PFSK-1 (cell line): ENCODE data around the gene RALGAPA2.

Experiments
- POLR2AphosphoS5 ChIP-seq: IDR thresholded peaks from 2 replicates; pipeline ENCODE4 v1.6.1; 2012; ENCODE audit warnings: low read depth, mild to moderate bottlenecking, control low read depth, low read length, moderate library complexity
- REST ChIP-seq, 2 experiments: IDR thresholded peaks; 2 replicates each; pipeline versions ENCODE4 v1.6.1 to v1.8.0; 2011 to 2012; ENCODE audit warnings: low read depth in 2 of 2, low read length in 2 of 2, control low read depth in 1 of 2, inconsistent platforms in 1 of 2, mild to moderate bottlenecking in 1 of 2, moderate library complexity in 1 of 2; ENCODE audit not compliant: insufficient read depth in 1 of 2
- TAF1 ChIP-seq: IDR thresholded peaks from 2 replicates; pipeline ENCODE4 v1.6.1; 2012; ENCODE audit warnings: low read length, control low read depth, borderline replicate concordance; ENCODE audit not compliant: insufficient read depth

- no peak for TF ChIP-seq TAF1
- no peak for TF ChIP-seq REST (IDR thresholded peaks at IDR 0.05; ENCODE audit: insufficient read depth in 1 of 2, low read depth in 2 of 2, low read length in 2 of 2)
- TF ChIP-seq POLR2AphosphoS5, result no peak
Observed at GRCh38 chr20:20386192-20386591, 326.3 kb downstream of the RALGAPA2 start.
